K562 (cell line): ENCODE data around the gene CYP46A1. TPM values are rescaled to one million over a fixed set of nuclear protein-coding genes. Genes with fewer than 3 reads are reported as not detected.

Experiments used
- CREM ChIP-seq: IDR thresholded peaks from 2 replicates; pipeline ENCODE4 v1.6.1; 2014; ENCODE audit warnings: antibody characterized with exemption, low read depth
- EP400 ChIP-seq: fragments of 450-650 bp; IDR thresholded peaks from 2 replicates; pipeline ENCODE4 v1.6.1; 2017; ENCODE audit warnings: antibody characterized with exemption, mild to moderate bottlenecking, moderate library complexity
- JUN ChIP-seq, 2 experiments: sonication (generic) in 1 of 2; formaldehyde crosslinking in 1 of 2; IDR thresholded peaks; 2 replicates each; pipeline versions ENCODE4 v1.6.1 to v1.8.0; 2012 to 2022; ENCODE audit warnings: borderline replicate concordance in 2 of 2, mild to moderate bottlenecking in 2 of 2, improper control_type of control experiment in 1 of 2, low read depth in 1 of 2, low read length in 1 of 2, missing genetic modification reagents in 1 of 2
- JUNB ChIP-seq: fragments of 450-650 bp; formaldehyde crosslinking; conservative IDR thresholded peaks from 2 replicates; pipeline ENCODE4 v1.4.0; 2020; ENCODE audit warnings: mild to moderate bottlenecking
- RREB1 ChIP-seq: fragments of 250-450 bp; sonication (Bioruptor Pico); IDR thresholded peaks from 2 replicates; pipeline ENCODE4 v1.4.0; 2020
- TCF7L2 ChIP-seq: fragments of 150-350 bp; IDR thresholded peaks from 2 replicates; pipeline ENCODE4 v1.6.1; 2016; ENCODE audit warnings: low read depth, mild to moderate bottlenecking, low read length, moderate library complexity
- XRCC4 ChIP-seq: IDR thresholded peaks from one replicate; pipeline ENCODE4 v1.6.1; 2011; ENCODE audit not compliant: insufficient read depth, insufficient read length; ENCODE audit errors: extremely low read depth
- ZBTB9 ChIP-seq: fragments of 450-650 bp; formaldehyde crosslinking; IDR thresholded peaks from 2 replicates; pipeline ENCODE4 v1.4.0; 2020; ENCODE audit warnings: mild to moderate bottlenecking, moderate library complexity
- ZNF212 ChIP-seq: fragments of 450-650 bp; formaldehyde crosslinking; IDR thresholded peaks from 2 replicates; pipeline ENCODE4 v1.4.0; 2020; ENCODE audit warnings: mild to moderate bottlenecking
- ZNF436 ChIP-seq: fragments of 250-450, 450-650 bp; sonication (Bioruptor Pico); formaldehyde crosslinking; IDR thresholded peaks from 2 replicates; pipeline ENCODE4 v1.7.0; 2020; ENCODE audit warnings: mild to moderate bottlenecking
- polyA plus RNA-seq, 8 experiments: library from polyadenylated mRNA; depleted of rRNA in 4 of 8; stranded (reverse) in 5 of 8; unstranded in 3 of 8; fragments of >200 nt; fragmentation: Nextera tagmentation in 2 of 8; fragmentation: Illumina TruSeq in 1 of 8; extraction: Ambion mirVana in 2 of 8; extraction: Trizol in 1 of 8; gene quantifications; 2 replicates each; pipeline versions ENCODE4 v1.2.1 to v1.2.3, GENCODE V29; 2011 to 2014; ENCODE audit warnings: inconsistent platforms in 1 of 8, missing spikeins in 1 of 8
- total RNA-seq, 7 experiments: library from RNA; depleted of rRNA in 6 of 7; stranded (reverse); fragments of >200 nt in 6 of 7; fragmentation: Illumina TruSeq in 2 of 7; extraction: Trizol in 2 of 7; gene quantifications; 2 replicates each; pipeline versions ENCODE4 v1.2.1 to v1.2.3, GENCODE V29; 2011 to 2021; ENCODE audit warnings: low replicate concordance in 1 of 7

The CYP46A1 gene
- total and polyA plus RNA-seq, 9 of the 15 experiments (the other 6 are each of a cell fraction or from before 2014, with no cell fraction given): not detected

GRCh38 chr14:99751539-99752485, 67.7 kb downstream of the CYP46A1 start (continued):
- no peak for TF ChIP-seq JUNB (CRISPR knock-in tag)
- no peak for TF ChIP-seq JUN (IDR thresholded peaks at IDR 0.05; ENCODE audit: borderline replicate concordance, low read depth, low read length)
- TF ChIP-seq JUN (CRISPR knock-in tag; IDR thresholded peaks at IDR 0.05; ENCODE audit: borderline replicate concordance): no peak
- no peak for TF ChIP-seq ZBTB9 (CRISPR knock-in tag)
- no peak for TF ChIP-seq CREM
- no peak for TF ChIP-seq RREB1 (CRISPR knock-in tag)
- TF ChIP-seq ZNF436: no peak
- no peak for TF ChIP-seq EP400
- TF ChIP-seq TCF7L2: no peak
- TF ChIP-seq XRCC4: no peak
- no peak for TF ChIP-seq ZNF212 (CRISPR knock-in tag)
